ENCODE data around the gene TSPEAR. TPM values are rescaled to one million over a fixed set of nuclear protein-coding genes. Genes with fewer than 3 reads are reported as not detected.

TSPEAR gene
- total and polyA plus RNA-seq, 2 of the 13 experiments (the other 11 are each of a cell fraction or from before 2014, with no cell fraction given): 0.07 to 0.32 TPM

- TF ChIP-seq, protein P1, sequence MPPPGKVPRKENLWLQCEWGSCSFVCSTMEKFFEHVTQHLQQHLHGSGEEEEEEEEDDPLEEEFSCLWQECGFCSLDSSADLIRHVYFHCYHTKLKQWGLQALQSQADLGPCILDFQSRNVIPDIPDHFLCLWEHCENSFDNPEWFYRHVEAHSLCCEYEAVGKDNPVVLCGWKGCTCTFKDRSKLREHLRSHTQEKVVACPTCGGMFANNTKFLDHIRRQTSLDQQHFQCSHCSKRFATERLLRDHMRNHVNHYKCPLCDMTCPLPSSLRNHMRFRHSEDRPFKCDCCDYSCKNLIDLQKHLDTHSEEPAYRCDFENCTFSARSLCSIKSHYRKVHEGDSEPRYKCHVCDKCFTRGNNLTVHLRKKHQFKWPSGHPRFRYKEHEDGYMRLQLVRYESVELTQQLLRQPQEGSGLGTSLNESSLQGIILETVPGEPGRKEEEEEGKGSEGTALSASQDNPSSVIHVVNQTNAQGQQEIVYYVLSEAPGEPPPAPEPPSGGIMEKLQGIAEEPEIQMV (CRISPR knock-in tag; IDR thresholded peaks at IDR 0.05; ENCODE audit: low read depth): no peak
- TF ChIP-seq ZFY (CRISPR knock-in tag; IDR thresholded peaks at IDR 0.05) (no peak), ZBTB38 (CRISPR knock-in tag; IDR thresholded peaks at IDR 0.05) (peak; percentile 73), ZKSCAN1 (IDR thresholded peaks at IDR 0.05; ENCODE audit: low read length) (no peak), RBFOX2 (IDR thresholded peaks at IDR 0.05; ENCODE audit: low read depth, low read length) (0 out of 2 replicates have a peak, but pooled peaks have one; percentile 28), HIC2 (CRISPR knock-in tag; IDR thresholded peaks at IDR 0.05; ENCODE audit: low read depth) (peak; percentile 3; the same call in 1 of the 2 replicates), ZNF143 (CRISPR knock-in tag; IDR thresholded peaks at IDR 0.05) (no peak), AFF4 (CRISPR knock-in tag; IDR thresholded peaks at IDR 0.05) (no peak), E2F2 (CRISPR knock-in tag; IDR thresholded peaks at IDR 0.05; ENCODE audit: borderline replicate concordance) (no peak), ZBTB25 (CRISPR knock-in tag; IDR thresholded peaks at IDR 0.05) (no peak), ZNF292 (CRISPR knock-in tag; IDR thresholded peaks at IDR 0.05; ENCODE audit: borderline replicate concordance, low read depth) (0 out of 2 replicates have a peak, but pooled peaks have one; percentile 5), SMAD9 (CRISPR knock-in tag; IDR thresholded peaks at IDR 0.05) (no peak), FOXA3 (CRISPR knock-in tag; IDR thresholded peaks at IDR 0.05) (no peak)
- TF ChIP-seq, protein P2, sequence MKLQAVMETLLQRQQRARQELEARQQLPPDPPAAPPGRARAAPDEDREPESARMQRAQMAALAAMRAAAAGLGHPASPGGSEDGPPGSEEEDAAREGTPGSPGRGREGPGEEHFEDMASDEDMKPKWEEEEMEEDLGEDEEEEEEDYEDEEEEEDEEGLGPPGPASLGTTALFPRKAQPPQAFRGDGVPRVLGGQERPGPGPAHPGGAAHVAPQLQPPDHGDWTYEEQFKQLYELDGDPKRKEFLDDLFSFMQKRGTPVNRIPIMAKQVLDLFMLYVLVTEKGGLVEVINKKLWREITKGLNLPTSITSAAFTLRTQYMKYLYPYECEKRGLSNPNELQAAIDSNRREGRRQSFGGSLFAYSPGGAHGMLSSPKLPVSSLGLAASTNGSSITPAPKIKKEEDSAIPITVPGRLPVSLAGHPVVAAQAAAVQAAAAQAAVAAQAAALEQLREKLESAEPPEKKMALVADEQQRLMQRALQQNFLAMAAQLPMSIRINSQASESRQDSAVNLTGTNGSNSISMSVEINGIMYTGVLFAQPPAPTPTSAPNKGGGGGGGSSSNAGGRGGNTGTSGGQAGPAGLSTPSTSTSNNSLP (IDR thresholded peaks at IDR 0.05; ENCODE audit: low read depth, low read length): 0 out of 2 replicates have a peak, but pooled peaks have one; percentile 0
Measured at GRCh38 chr21:44456915-44457736, 254.2 kb downstream of the TSPEAR start (continued).
